Endothelial cell of umbilical vein (primary cell): Measurements from ENCODE around the gene CHN2. TPM values are rescaled to one million over a fixed set of nuclear protein-coding genes. Genes with fewer than 3 reads are reported as not detected.

ENCODE experiments used
- BruUV-seq: library from RNA; stranded (reverse); fragments of 400-500 nt; replicated peaks from 2 replicates; lab custom pipeline; 2021; lab: Mats Ljungman, UMichigan
- CTCF ChIA-PET: fragments of 300-600, 350-600 bp; sonication (Branson Sonifier 250); formaldehyde crosslinking; loops from one replicate; lab custom pipeline; 2021; ENCODE audit warnings: antibody characterized with exemption, inconsistent platforms; lab: Charles Lee
- POLR2A ChIA-PET: fragments of 300-600, 350-600 bp; sonication (Branson Sonifier 250); formaldehyde crosslinking; loops from one replicate; lab custom pipeline; 2021; ENCODE audit warnings: antibody characterized with exemption, inconsistent platforms; lab: Charles Lee
- DNase-seq: peaks from one replicate; pipeline ENCODE4 v3.0.0-alpha.2; 2011; ENCODE audit warnings: low read depth, low spot score
- FAIRE-seq: peaks from 2 replicates; lab custom pipeline; 2011; peaks lifted over from hg19 to GRCh38; lab: Jason Lieb, UNC
- H2AFZ ChIP-seq: 2 replicates; pipeline ENCODE4 v1.6.0; 2012; ENCODE audit warnings: low read depth, low read length, control low read depth, inconsistent platforms
- H3K27ac ChIP-seq: 2 replicates; pipeline ENCODE4 v1.5.1; 2011; ENCODE audit warnings: low read depth, mild to moderate bottlenecking, control low read depth, low read length, moderate library complexity; ENCODE audit not compliant: insufficient read depth
- H3K27me3 ChIP-seq, 2 experiments: 2 replicates each; pipeline versions ENCODE4 v1.6.0 to v1.6.1; 2011; ENCODE audit warnings: low read length in 2 of 2, mixed read lengths in 1 of 2; ENCODE audit not compliant: control insufficient read depth in 2 of 2, insufficient read depth in 2 of 2
- H3K36me3 ChIP-seq, 2 experiments: 2 replicates in 1 of 2; 3 replicates in 1 of 2; pipeline ENCODE4 v1.5.1; 2011; ENCODE audit warnings: low read length in 2 of 2, mild to moderate bottlenecking in 1 of 2, moderate library complexity in 1 of 2; ENCODE audit not compliant: control insufficient read depth in 2 of 2, insufficient read depth in 2 of 2; ENCODE audit errors: extremely low read depth in 1 of 2
- H3K4me1 ChIP-seq: 3 replicates; pipeline ENCODE4 v1.5.1; 2011; ENCODE audit warnings: mild to moderate bottlenecking, low read length; ENCODE audit not compliant: control insufficient read depth, insufficient read depth; ENCODE audit errors: extremely low read depth
- H3K4me2 ChIP-seq: 2 replicates; pipeline ENCODE4 v1.6.1; 2011; ENCODE audit warnings: low read length, control low read depth, mixed read lengths; ENCODE audit not compliant: insufficient read depth
- H3K4me3 ChIP-seq, 3 experiments: fragments of 200-600 bp in 1 of 3; sonication (generic), shearing (Covaris generic) in 1 of 3; replicated peaks in 1 of 3; 2 replicates each; pipeline ENCODE4 v1.5.1; 2011 to 2016; ENCODE audit warnings: control low read depth in 3 of 3, low read length in 3 of 3, mild to moderate bottlenecking in 2 of 3, inconsistent platforms in 1 of 3, low read depth in 1 of 3, moderate library complexity in 1 of 3; ENCODE audit not compliant: insufficient read depth in 1 of 3
- H3K79me2 ChIP-seq: 2 replicates; pipeline ENCODE4 v1.6.0; 2012; ENCODE audit warnings: low read length, inconsistent platforms; ENCODE audit not compliant: control insufficient read depth, insufficient read depth
- H3K9ac ChIP-seq: replicated peaks from 2 replicates; pipeline ENCODE3; 2011; ENCODE audit warnings: low read length, control low read depth; ENCODE audit not compliant: insufficient read depth; ENCODE audit errors: extremely low read depth
- H3K9me1 ChIP-seq: replicated peaks from 3 replicates; pipeline ENCODE4 v1.6.0; 2011; ENCODE audit warnings: mild to moderate bottlenecking, low read length; ENCODE audit not compliant: control insufficient read depth, insufficient read depth; ENCODE audit errors: extremely low read depth
- H3K9me3 ChIP-seq: replicated peaks from 2 replicates; pipeline ENCODE4 v1.5.1; 2012; ENCODE audit warnings: low read length, inconsistent platforms; ENCODE audit not compliant: control insufficient read depth, insufficient read depth
- H4K20me1 ChIP-seq: replicated peaks from 2 replicates; pipeline ENCODE3; 2011; ENCODE audit warnings: mild to moderate bottlenecking, low read length; ENCODE audit not compliant: control insufficient read depth, insufficient read depth; ENCODE audit errors: extremely low read depth
- CTCF ChIP-seq, 2 donors: IDR thresholded peaks; 1 replicate in 1 of 2; 2 replicates in 1 of 2; pipeline ENCODE4 v1.5.1; 2011; ENCODE audit warnings: low read length in 2 of 2, mild to moderate bottlenecking in 2 of 2, moderate library complexity in 2 of 2, control low read depth in 1 of 2, inconsistent platforms in 1 of 2, low read depth in 1 of 2; ENCODE audit not compliant: insufficient read depth in 1 of 2; ENCODE audit errors: extremely low read depth in 1 of 2
- EZH2 ChIP-seq: IDR thresholded peaks from 2 replicates; pipeline ENCODE4 v1.6.1; 2012; ENCODE audit warnings: borderline replicate concordance, low read depth, mild to moderate bottlenecking, moderate library complexity, low read length, inconsistent platforms; ENCODE audit not compliant: severe bottlenecking
- FOS ChIP-seq: IDR thresholded peaks from 2 replicates; pipeline ENCODE4 v1.6.1; 2011; ENCODE audit warnings: mild to moderate bottlenecking, low read length, moderate library complexity, borderline replicate concordance; ENCODE audit not compliant: insufficient read depth
- GATA2 ChIP-seq: IDR thresholded peaks from 2 replicates; pipeline ENCODE4 v1.7.0; 2011; ENCODE audit warnings: low read depth, mild to moderate bottlenecking, moderate library complexity, mixed read lengths, low read length; ENCODE audit not compliant: insufficient read length, insufficient read depth
- JUN ChIP-seq: IDR thresholded peaks from 2 replicates; pipeline ENCODE4 v1.6.1; 2011; ENCODE audit warnings: borderline replicate concordance, low read depth; ENCODE audit not compliant: insufficient read length, insufficient read depth
- MAX ChIP-seq: IDR thresholded peaks from 2 replicates; pipeline ENCODE4 v1.6.1; 2011; ENCODE audit not compliant: insufficient read depth, insufficient read length
- MYC ChIP-seq: IDR thresholded peaks from one replicate; pipeline ENCODE4 v1.6.1; 2011; ENCODE audit warnings: mild to moderate bottlenecking, low read depth, low read length
- POLR2A ChIP-seq: IDR thresholded peaks from 2 replicates; pipeline ENCODE4 v1.6.1; 2012; ENCODE audit warnings: low read depth, mild to moderate bottlenecking, control low read depth, low read length
- POLR2AphosphoS5 ChIP-seq: IDR thresholded peaks from 2 replicates; pipeline ENCODE4 v1.6.1; 2012; ENCODE audit warnings: low read depth, mild to moderate bottlenecking, control low read depth, low read length, moderate library complexity; ENCODE audit not compliant: insufficient read depth
- dilution Hi-C: fragments of 300-500 bp; cut with MboI; formaldehyde crosslinking; loops from one replicate; pipeline ENCODE4 v1.15.0; 2019; ENCODE audit warnings: low sequenced_read_pairs; ENCODE audit not compliant: extremely low pct_ligation_motif_present
- intact Hi-C: fragments of 100-400 bp; cut with micrococcal nuclease; formaldehyde crosslinking; loops from one replicate; pipeline ENCODE4 v1.10.0; 2022
- polyA plus RNA-seq, 4 experiments: library from polyadenylated mRNA; depleted of rRNA in 3 of 4; stranded (reverse) in 3 of 4; unstranded in 1 of 4; fragments of >200 nt; gene quantifications; 2 replicates each; pipeline versions ENCODE4 v1.2.1 to v1.2.3, GENCODE V29; 2011 to 2012; ENCODE audit warnings: missing spikeins in 1 of 4
- total RNA-seq: library from RNA; stranded (reverse); gene quantifications from 2 replicates; pipeline ENCODE4 v1.2.3, GENCODE V29; 2021

The CHN2 gene
- total and polyA plus RNA-seq, 2 donors (not counting 3 experiments of a cell fraction or from before 2014, with no cell fraction given) = 1.4 to 5.0 TPM

DNA sequence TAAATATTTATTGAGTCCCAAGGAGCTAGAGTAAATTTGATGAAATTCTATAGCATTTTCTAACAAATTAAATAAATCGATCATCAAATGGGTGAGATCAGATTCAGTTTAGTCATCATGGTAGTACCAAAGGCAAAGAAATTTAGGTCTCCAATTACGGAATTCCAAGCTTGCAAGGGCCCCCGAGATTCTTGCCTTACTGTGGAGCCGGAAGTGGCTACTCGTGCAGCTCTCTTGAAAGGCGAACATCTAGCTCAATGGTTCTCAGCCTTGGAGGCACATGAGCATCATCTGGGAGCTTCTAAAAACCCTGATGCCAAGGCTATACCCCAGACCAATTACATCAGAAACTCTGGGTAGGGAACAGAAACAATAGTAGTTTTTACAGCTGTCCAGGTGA is 251.2 kb downstream of the CHN2 start:
- intact Hi-C loops (no loop called here), dilution Hi-C loops (no loop called here)
- no peak overlapping the region for H2AFZ ChIP-seq
- no peak overlapping the region for H3K9ac ChIP-seq
- no peaks in the 10 kb centered on the region for H3K36me3 ChIP-seq
- no TSS peak for BruUV-seq
- no peak overlapping the region for H3K27ac ChIP-seq
- ChIA-PET CTCF (interaction anchor here (0.8 kb wide), 1 partner anchor 524 kb away, joined by 3 read pairs; no protein-coding TSS in a partner anchor), POLR2A (no interaction called here)
- H3K4me3 ChIP-seq = no peak overlapping the region
- no peaks in the 10 kb centered on the region for H3K27me3 ChIP-seq
- no peaks in the 10 kb centered on the region for H3K79me2 ChIP-seq
- no peak overlapping the region for H3K4me2 ChIP-seq
- no peak for DNase-seq
- no peaks in the 10 kb centered on the region for H3K9me1 ChIP-seq
- no peak for TF ChIP-seq CTCF (IDR thresholded peaks at IDR 0.05; ENCODE audit: extremely low read depth in 1 of 2, insufficient read depth in 1 of 2, low read depth in 1 of 2, low read length in 2 of 2)
- no peak for TF ChIP-seq GATA2
- no peak for TF ChIP-seq MYC
- TF ChIP-seq POLR2A = no peak
- TF ChIP-seq POLR2AphosphoS5 = no peak
- no peak for TF ChIP-seq EZH2
- no peak for TF ChIP-seq JUN
- TF ChIP-seq FOS = no peak
- no peak for TF ChIP-seq MAX
- no peaks in the 10 kb centered on the region for H4K20me1 ChIP-seq
- H3K9me3 ChIP-seq = no peaks in the 10 kb centered on the region
- H3K4me1 ChIP-seq = no peaks in the 10 kb centered on the region
- FAIRE-seq = no peak
